SJCRH30 (cell line): ENCODE data around the gene RPN1. TPM values are rescaled to one million over a fixed set of nuclear protein-coding genes. Genes with fewer than 3 reads are reported as not detected.
A peak's percentile ranks its signal among the peaks of the same experiment; 100 is the strongest.

ENCODE experiments used
- DNase-seq, 2 experiments: peaks; one replicate each; pipeline ENCODE4 v3.0.0-alpha.2; 2015 to 2020
- H3K27ac ChIP-seq: fragments of 250-450 bp; sonication (Bioruptor Pico); 2 replicates; pipeline ENCODE4 v1.5.1; 2020; ENCODE audit warnings: mild to moderate bottlenecking, moderate library complexity
- H3K27me3 ChIP-seq: fragments of 250-450 bp; sonication (Bioruptor Pico); 2 replicates; pipeline ENCODE4 v1.5.1; 2020; ENCODE audit warnings: mild to moderate bottlenecking, moderate library complexity
- H3K36me3 ChIP-seq: fragments of 250-450 bp; sonication (Bioruptor Pico); 2 replicates; pipeline ENCODE4 v1.5.1; 2020; ENCODE audit warnings: mild to moderate bottlenecking, moderate library complexity
- H3K4me1 ChIP-seq: fragments of 250-450 bp; sonication (Bioruptor Pico); 2 replicates; pipeline ENCODE4 v1.5.1; 2020; ENCODE audit warnings: mild to moderate bottlenecking, moderate library complexity
- H3K4me3 ChIP-seq: fragments of 250-450 bp; sonication (Bioruptor Pico); 2 replicates; pipeline ENCODE4 v1.5.1; 2020; ENCODE audit warnings: mild to moderate bottlenecking, moderate library complexity
- H3K9me3 ChIP-seq: fragments of 250-450 bp; sonication (Bioruptor Pico); replicated peaks from 2 replicates; pipeline ENCODE4 v1.5.1; 2020; ENCODE audit warnings: mild to moderate bottlenecking, moderate library complexity
- total RNA-seq: library from RNA; depleted of rRNA; stranded (reverse); fragments of >200 nt; shearing (Covaris generic); gene quantifications from 2 replicates; pipeline ENCODE4 v1.2.3, GENCODE V29; 2014

The RPN1 gene
- total RNA-seq, 1 experiment from 2014 or later: 268 TPM

- Histone ChIP-seq H3K36me3 (no peaks in the 10 kb centered on the region), H3K27me3 (no peaks in the 10 kb centered on the region), H3K4me1 (no peaks in the 10 kb centered on the region), H3K27ac (no peak overlapping the region), H3K9me3 (no peaks in the 10 kb centered on the region), H3K4me3 (no peak overlapping the region)
- no peak for DNase-seq
Observed at GRCh38 chr3:128585974-128586373, 64.6 kb downstream of the RPN1 start.

DNA sequence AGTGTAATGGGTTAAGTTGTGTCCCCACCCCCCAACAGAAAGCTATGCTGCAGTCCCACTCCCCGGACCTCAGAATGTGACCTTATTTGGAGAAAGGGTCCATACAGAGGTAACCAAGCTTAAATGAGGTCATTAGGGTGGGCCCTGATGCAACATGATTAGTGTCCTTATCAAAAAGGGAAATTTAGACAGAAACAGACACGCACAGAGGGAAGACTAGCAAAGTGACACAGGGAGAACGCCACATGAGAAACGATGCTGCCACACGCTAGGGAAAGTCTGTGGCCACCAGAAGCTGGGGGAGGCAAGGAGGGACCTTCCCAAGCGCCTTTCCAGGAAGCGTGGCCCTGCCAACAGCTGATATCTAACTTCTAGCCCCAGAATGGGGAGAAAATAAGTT is 65.4 kb downstream of the RPN1 start:
- DNase-seq: no peak

DNA sequence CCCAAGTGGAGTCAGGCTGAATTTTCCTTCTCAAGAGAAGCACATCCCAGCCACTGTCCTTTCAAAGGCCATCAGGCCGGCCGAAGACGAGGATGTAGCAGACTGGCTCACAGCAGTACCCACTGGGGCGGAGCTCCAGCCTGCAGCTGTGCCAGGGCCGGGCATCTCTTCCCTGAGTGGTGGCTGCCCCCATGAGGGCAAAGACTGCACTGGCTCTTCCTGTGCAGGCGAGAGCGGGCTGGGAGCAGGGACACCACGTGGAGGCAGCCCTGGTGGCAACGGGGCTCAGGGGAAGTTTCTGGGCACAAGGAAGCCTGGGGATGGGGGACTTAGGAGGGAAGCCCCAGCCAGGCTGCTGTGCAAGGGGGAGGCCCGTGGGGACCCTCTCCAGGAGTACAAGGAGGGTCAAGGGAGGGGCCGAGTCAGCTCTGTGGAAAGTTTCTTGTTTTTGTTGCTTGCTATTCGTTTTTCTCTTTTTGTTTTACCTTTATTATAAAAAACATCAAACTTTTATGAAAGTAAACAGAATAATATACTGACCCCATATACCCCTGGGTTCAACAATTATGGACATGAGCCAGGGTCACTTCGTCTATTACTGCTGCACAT is 66.1 kb downstream of the RPN1 start:
- no peak overlapping the region for H3K27ac ChIP-seq
- H3K9me3 ChIP-seq: 0 out of 2 replicates have a peak, but pooled peaks cover 4% of the 10 kb centered on the region
- H3K4me3 ChIP-seq: no peak overlapping the region
- H3K36me3 ChIP-seq: no peaks in the 10 kb centered on the region
- no peaks in the 10 kb centered on the region for H3K4me1 ChIP-seq
- no peaks in the 10 kb centered on the region for H3K27me3 ChIP-seq
- DNase-seq: peak; percentile 80 to 85

More for the DNA sequence above, 65.4 kb downstream of the RPN1 start:
- no peaks in the 10 kb centered on the region for H3K36me3 ChIP-seq
- H3K27ac ChIP-seq: no peak overlapping the region
- no peak overlapping the region for H3K4me3 ChIP-seq
- H3K4me1 ChIP-seq: no peaks in the 10 kb centered on the region
- H3K27me3 ChIP-seq: no peaks in the 10 kb centered on the region
- no peaks in the 10 kb centered on the region for H3K9me3 ChIP-seq

GRCh38 chr3:128581566-128581965 is 69.1 kb downstream of the RPN1 start:
- no peak overlapping the region for H3K4me3 ChIP-seq
- no peaks in the 10 kb centered on the region for H3K36me3 ChIP-seq
- 0 out of 2 replicates have a peak, but pooled peaks cover 4% of the 10 kb centered on the region for H3K9me3 ChIP-seq
- no peaks in the 10 kb centered on the region for H3K4me1 ChIP-seq
- DNase-seq: no peak
- no peak overlapping the region for H3K27ac ChIP-seq
- no peaks in the 10 kb centered on the region for H3K27me3 ChIP-seq

DNA sequence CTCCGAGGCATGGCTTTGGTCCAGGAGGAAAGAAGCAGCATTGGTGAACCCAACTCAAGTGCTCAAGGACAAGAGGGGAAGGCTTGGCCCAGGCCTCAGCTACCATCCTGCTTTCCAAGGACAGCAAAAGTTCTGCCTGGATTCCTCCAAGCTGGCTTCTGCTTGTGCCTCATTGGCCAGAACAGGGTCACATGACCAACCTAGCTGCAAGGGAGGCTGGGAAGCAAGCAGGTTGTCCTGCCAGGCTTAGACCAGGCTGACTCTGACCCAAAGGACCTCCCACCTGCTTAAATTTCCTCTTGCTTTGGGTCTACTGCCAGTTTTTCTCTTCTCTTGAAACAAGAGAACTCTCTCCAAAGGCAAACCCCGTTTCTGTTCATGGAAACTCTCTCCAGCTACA is 70.7 kb downstream of the RPN1 start:
- H3K9me3 ChIP-seq: 0 out of 2 replicates have a peak, but pooled peaks cover 4% of the 10 kb centered on the region
- DNase-seq: no peak
- no peak overlapping the region for H3K27ac ChIP-seq
- no peaks in the 10 kb centered on the region for H3K36me3 ChIP-seq
- H3K27me3 ChIP-seq: peaks cover 4% of the 10 kb centered on the region; the same call in 1 of the 2 replicates
- H3K4me3 ChIP-seq: no peak overlapping the region
- no peaks in the 10 kb centered on the region for H3K4me1 ChIP-seq

DNA sequence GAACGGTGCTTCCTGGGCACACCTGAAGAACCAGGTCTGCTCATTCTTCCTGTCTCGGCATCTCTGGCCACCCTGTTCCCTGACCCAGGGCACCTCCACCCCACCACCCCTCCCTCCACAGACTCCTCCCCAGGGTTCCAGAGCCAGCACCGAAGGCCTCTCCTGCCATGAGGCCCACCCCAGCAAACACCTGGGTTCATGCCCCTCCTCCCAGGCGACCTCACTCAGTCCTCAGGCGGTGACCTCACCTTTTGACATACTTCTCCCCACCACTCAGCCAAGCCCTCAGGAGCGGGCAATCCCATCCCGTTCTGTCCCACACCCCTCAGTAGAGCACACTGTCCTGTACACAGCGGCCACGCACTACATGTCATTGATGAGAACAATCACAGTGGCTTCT is 72.3 kb downstream of the RPN1 start:
- H3K4me3 ChIP-seq: no peak overlapping the region

GRCh38 chr3:128577711-128578110 is 72.9 kb downstream of the RPN1 start:
- H3K27ac ChIP-seq: no peak overlapping the region
- H3K4me1 ChIP-seq: no peaks in the 10 kb centered on the region
- no peak overlapping the region for H3K4me3 ChIP-seq
- no peaks in the 10 kb centered on the region for H3K36me3 ChIP-seq
- H3K9me3 ChIP-seq: 0 out of 2 replicates have a peak, but pooled peaks cover 4% of the 10 kb centered on the region
- DNase-seq: no peak
- H3K27me3 ChIP-seq: peaks cover 4% of the 10 kb centered on the region; the same call in 1 of the 2 replicates

More for the DNA sequence above, 72.3 kb downstream of the RPN1 start:
- H3K27ac ChIP-seq: no peak overlapping the region
- no peak for DNase-seq
- H3K4me1 ChIP-seq: no peaks in the 10 kb centered on the region
- 0 out of 2 replicates have a peak, but pooled peaks cover 4% of the 10 kb centered on the region for H3K9me3 ChIP-seq
- no peaks in the 10 kb centered on the region for H3K36me3 ChIP-seq
- peaks cover 4% of the 10 kb centered on the region; the same call in 1 of the 2 replicates for H3K27me3 ChIP-seq

- no peaks in the 10 kb centered on the region for H3K36me3 ChIP-seq
- no peaks in the 10 kb centered on the region for H3K4me1 ChIP-seq
- no peak overlapping the region for H3K27ac ChIP-seq
- no peak for DNase-seq
- 0 out of 2 replicates have a peak, but pooled peaks cover 4% of the 10 kb centered on the region for H3K9me3 ChIP-seq
- no peak overlapping the region for H3K4me3 ChIP-seq
- H3K27me3 ChIP-seq: peaks cover 4% of the 10 kb centered on the region; the same call in 1 of the 2 replicates
Observed at GRCh38 chr3:128576290-128576689, 74.3 kb downstream of the RPN1 start.

GRCh38 chr3:128575777-128576176 is 74.8 kb downstream of the RPN1 start:
- Histone ChIP-seq H3K27ac (no peak overlapping the region), H3K27me3 (peaks cover 4% of the 10 kb centered on the region; the same call in 1 of the 2 replicates), H3K4me3 (no peak overlapping the region), H3K36me3 (no peaks in the 10 kb centered on the region), H3K9me3 (0 out of 2 replicates have a peak, but pooled peaks cover 4% of the 10 kb centered on the region), H3K4me1 (no peaks in the 10 kb centered on the region)
- DNase-seq: peak in 1 of 2 experiments; percentile 30

DNA sequence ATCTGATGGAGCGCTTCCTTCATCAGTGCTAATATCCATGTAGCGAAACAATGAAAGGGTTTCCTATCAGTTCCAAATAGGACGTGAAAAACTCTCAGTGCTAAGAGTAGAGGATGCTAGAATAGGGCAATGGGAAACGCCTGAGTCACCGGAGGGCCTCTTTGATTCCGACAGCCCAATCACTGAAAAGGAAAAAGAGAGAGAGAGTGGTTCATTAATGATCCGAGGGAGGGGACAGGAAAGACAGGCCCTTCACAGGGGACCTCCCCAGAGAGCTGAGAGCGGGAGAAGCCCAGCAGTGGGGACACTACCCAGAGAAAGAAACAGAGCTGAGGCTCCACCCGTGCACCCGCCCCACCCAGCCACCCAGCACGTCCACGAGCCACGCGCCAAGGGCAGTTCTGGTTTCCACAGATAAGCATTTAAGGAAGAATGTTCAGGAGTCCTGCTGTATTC is 76.9 kb downstream of the RPN1 start:
- Histone ChIP-seq H3K27me3 (peaks cover 4% of the 10 kb centered on the region; the same call in 1 of the 2 replicates), H3K36me3 (no peaks in the 10 kb centered on the region), H3K9me3 (no peaks in the 10 kb centered on the region), H3K27ac (no peak overlapping the region), H3K4me1 (no peaks in the 10 kb centered on the region), H3K4me3 (no peak overlapping the region)
- DNase-seq: no peak

DNA sequence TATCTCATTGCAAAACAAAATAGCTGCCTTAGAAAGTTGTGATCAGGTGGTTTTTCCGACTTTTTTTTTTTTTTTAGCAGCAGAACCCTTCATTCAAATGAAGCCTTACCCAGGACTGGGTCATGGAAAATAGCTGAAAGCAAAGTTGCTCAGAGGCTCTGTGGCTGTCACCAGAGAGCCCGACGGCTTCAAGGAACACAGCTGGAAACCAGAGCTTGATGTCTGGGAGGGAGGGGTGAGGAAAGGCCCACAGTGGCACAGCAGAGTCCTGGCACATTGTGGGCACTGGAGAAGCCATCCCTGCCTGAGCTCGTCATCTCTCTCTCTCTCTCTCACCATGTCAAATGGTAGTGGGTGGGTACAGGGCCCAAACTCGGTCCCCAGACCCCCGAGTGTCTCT is 77.5 kb downstream of the RPN1 start:
- Histone ChIP-seq H3K27ac (no peak overlapping the region), H3K27me3 (peaks cover 4% of the 10 kb centered on the region; the same call in 1 of the 2 replicates), H3K9me3 (no peaks in the 10 kb centered on the region), H3K36me3 (no peaks in the 10 kb centered on the region), H3K4me3 (no peak overlapping the region), H3K4me1 (no peaks in the 10 kb centered on the region)
- no peak for DNase-seq

DNA sequence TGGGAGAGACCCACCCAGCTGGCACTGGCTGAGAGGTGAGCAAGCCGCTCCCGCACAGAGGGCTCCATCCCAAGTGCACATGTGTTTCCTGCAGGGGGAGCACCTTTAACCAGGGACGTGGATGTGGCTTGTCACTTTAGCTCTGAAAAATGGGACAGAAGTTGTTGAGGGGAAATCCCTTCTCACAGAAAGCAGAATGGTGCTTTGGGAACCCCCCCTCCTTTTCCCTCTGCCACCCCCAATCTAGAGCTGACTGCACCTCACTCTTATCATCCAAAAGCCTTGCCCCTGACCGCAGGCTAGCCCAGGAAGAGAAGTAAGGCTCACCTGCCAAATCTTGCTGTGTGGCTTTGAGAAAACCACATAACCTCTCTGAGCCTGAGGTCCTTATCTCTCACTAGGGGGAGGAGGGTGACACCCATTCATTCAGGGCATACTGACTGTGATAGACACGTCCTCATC is 77.9 kb downstream of the RPN1 start:
- Histone ChIP-seq H3K9me3 (no peaks in the 10 kb centered on the region), H3K4me1 (no peaks in the 10 kb centered on the region), H3K4me3 (no peak overlapping the region), H3K27me3 (peaks cover 4% of the 10 kb centered on the region; the same call in 1 of the 2 replicates), H3K27ac (no peak overlapping the region), H3K36me3 (no peaks in the 10 kb centered on the region)
- DNase-seq: peak in 1 of 2 experiments; percentile 37

DNA sequence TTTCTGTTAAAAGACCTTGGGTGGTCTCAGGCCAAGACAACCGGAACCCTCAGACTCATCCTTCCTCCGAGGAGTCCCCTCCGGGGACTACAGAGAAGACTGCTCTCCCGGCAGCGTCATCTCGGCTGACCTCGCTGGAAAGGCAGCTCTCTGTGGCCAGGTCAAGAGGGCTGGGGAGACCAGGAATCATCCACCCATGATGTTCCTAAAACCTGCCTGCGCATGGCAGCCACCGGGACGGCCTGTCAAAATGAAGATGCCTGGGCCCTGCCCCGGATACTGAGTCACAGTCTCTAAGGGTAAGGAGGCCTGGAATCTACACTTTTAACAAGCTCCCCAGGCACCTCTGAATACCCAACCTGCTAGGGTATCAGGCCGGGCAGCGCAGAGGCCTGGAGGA is 78.6 kb downstream of the RPN1 start:
- no peaks in the 10 kb centered on the region for H3K4me1 ChIP-seq
- H3K36me3 ChIP-seq: no peaks in the 10 kb centered on the region
- no peaks in the 10 kb centered on the region for H3K9me3 ChIP-seq
- H3K4me3 ChIP-seq: no peak overlapping the region
- peaks cover 4% of the 10 kb centered on the region; the same call in 1 of the 2 replicates for H3K27me3 ChIP-seq
- DNase-seq: no peak
- H3K27ac ChIP-seq: no peak overlapping the region
